ENCODE results near the gene SPIRE2. TPM values are rescaled to one million over a fixed set of nuclear protein-coding genes. Genes with fewer than 3 reads are reported as not detected.

Gene SPIRE2
- total RNA-seq, 1 experiment from 2014 or later, result 21.7 TPM

- Histone ChIP-seq H3K9me3 (ENCODE audit: control insufficient read depth, insufficient read depth, low read depth, low read length) (no peaks in the 10 kb centered on the region), H3K4me3 (ENCODE audit: low read depth in 2 of 2, low read length in 2 of 2) (no peak overlapping the region), H3K4me1 (ENCODE audit: control insufficient read depth, insufficient read depth, low read length) (no peaks in the 10 kb centered on the region), H3K36me3 (ENCODE audit: control insufficient read depth, insufficient read depth, low read length) (peaks cover 7% of the 10 kb centered on the region), H3K27ac (ENCODE audit: low read length) (no peak overlapping the region), H3K27me3 (ENCODE audit: control insufficient read depth, insufficient read depth, low read length) (no peaks in the 10 kb centered on the region)
- TF ChIP-seq POLR2AphosphoS5 (IDR thresholded peaks at IDR 0.05; ENCODE audit: low read depth, low read length) (no peak), SIN3A (IDR thresholded peaks at IDR 0.05; ENCODE audit: borderline replicate concordance, insufficient read depth, low read depth, low read length) (no peak), CTCF (IDR thresholded peaks at IDR 0.05) (no peak), TCF7L2 (IDR thresholded peaks at IDR 0.05; ENCODE audit: low read depth, low read length) (no peak)
- TF ChIP-seq, protein P1, sequence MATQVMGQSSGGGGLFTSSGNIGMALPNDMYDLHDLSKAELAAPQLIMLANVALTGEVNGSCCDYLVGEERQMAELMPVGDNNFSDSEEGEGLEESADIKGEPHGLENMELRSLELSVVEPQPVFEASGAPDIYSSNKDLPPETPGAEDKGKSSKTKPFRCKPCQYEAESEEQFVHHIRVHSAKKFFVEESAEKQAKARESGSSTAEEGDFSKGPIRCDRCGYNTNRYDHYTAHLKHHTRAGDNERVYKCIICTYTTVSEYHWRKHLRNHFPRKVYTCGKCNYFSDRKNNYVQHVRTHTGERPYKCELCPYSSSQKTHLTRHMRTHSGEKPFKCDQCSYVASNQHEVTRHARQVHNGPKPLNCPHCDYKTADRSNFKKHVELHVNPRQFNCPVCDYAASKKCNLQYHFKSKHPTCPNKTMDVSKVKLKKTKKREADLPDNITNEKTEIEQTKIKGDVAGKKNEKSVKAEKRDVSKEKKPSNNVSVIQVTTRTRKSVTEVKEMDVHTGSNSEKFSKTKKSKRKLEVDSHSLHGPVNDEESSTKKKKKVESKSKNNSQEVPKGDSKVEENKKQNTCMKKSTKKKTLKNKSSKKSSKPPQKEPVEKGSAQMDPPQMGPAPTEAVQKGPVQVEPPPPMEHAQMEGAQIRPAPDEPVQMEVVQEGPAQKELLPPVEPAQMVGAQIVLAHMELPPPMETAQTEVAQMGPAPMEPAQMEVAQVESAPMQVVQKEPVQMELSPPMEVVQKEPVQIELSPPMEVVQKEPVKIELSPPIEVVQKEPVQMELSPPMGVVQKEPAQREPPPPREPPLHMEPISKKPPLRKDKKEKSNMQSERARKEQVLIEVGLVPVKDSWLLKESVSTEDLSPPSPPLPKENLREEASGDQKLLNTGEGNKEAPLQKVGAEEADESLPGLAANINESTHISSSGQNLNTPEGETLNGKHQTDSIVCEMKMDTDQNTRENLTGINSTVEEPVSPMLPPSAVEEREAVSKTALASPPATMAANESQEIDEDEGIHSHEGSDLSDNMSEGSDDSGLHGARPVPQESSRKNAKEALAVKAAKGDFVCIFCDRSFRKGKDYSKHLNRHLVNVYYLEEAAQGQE (IDR thresholded peaks at IDR 0.05; ENCODE audit: insufficient read depth in 1 of 2, low read depth in 2 of 2, low read length in 1 of 2), result no peak
- CTCF ChIA-PET, result no interaction called here
- POLR2A ChIA-PET, result no interaction called here
- intact Hi-C loops (cut with micrococcal nuclease; ENCODE audit: unreplicated experiment), result no loop called here
- ATAC-seq, result no peak; the same call in 1 of the 2 replicates
- BruUV-seq (replicated peaks), result no TSS peak
- in situ Hi-C loops (cut with HindIII; ENCODE audit: low pct_unique_long_range_greater_than_20kb, low sequenced_read_pairs), result no loop called here
- DNase-seq (ENCODE audit: low read depth, low spot score), result no peak
These were observed 62.8 kb downstream of the SPIRE2 start for GRCh38 chr16:89890886-89891657.

DNA sequence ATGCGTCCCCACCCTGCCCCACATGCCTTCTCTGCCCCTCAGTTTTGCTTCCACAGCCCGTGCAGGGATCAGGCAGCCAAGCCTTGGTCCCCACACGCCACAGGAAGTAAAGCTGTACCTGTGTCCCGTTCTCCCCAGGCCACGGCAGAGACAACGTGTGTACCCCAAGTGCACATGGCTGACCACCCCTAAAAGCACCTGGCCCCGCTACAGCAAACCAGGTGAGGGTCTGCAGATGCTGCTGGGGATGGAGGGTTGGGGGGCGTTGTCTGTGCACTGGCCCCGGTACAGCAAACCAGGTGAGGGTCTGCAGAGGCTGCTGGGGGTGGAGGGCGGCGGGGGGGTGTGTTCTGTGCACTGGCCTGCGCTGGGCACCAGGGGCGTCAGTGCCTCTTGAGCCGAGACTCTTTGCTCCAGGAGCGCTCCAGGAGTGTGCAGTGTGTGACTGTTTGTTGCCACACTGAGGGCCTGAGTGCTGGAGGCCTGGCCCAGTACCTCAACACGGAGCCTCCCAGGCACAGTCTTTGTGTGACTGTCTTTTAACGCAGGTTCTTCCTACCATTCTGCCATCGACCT lies 63.9 kb downstream of the SPIRE2 start:
- Histone ChIP-seq H3K27me3 (ENCODE audit: control insufficient read depth, insufficient read depth, low read length) (no peaks in the 10 kb centered on the region), H3K36me3 (ENCODE audit: control insufficient read depth, insufficient read depth, low read length) (peaks cover 7% of the 10 kb centered on the region), H3K4me3 (ENCODE audit: low read depth in 2 of 2, low read length in 2 of 2) (no peak overlapping the region), H3K9me3 (ENCODE audit: control insufficient read depth, insufficient read depth, low read depth, low read length) (no peaks in the 10 kb centered on the region), H3K4me1 (ENCODE audit: control insufficient read depth, insufficient read depth, low read length) (no peaks in the 10 kb centered on the region), H3K27ac (ENCODE audit: low read length) (no peak overlapping the region)
- in situ Hi-C loops (cut with HindIII; ENCODE audit: low pct_unique_long_range_greater_than_20kb, low sequenced_read_pairs), result no loop called here
- intact Hi-C loops (cut with micrococcal nuclease; ENCODE audit: unreplicated experiment), result no loop called here
- ATAC-seq (no peak), DNase-seq (ENCODE audit: low read depth, low spot score) (no peak)
- TF ChIP-seq POLR2AphosphoS5 (IDR thresholded peaks at IDR 0.05; ENCODE audit: low read depth, low read length) (no peak), TCF7L2 (IDR thresholded peaks at IDR 0.05; ENCODE audit: low read depth, low read length) (no peak), CTCF (IDR thresholded peaks at IDR 0.05) (no peak), SIN3A (IDR thresholded peaks at IDR 0.05; ENCODE audit: borderline replicate concordance, insufficient read depth, low read depth, low read length) (no peak)
- TF ChIP-seq, protein P1 (IDR thresholded peaks at IDR 0.05; ENCODE audit: insufficient read depth in 1 of 2, low read depth in 2 of 2, low read length in 1 of 2), result no peak
- ChIA-PET POLR2A (no interaction called here), CTCF (no interaction called here)
- BruUV-seq (replicated peaks), result no TSS peak

Data from Panc1 (cell line).